Activated T-helper 2 cell treated with anti-CD3 and anti-CD28 coated beads, Interferon-gamma antibody, Interleukin-2, Interleukin-4, amounts not matched to agents 10 μg/mL and 5 μg/mL and 100 μg/mL, durations not matched to agents 14 hours and 24 hours and 36 hours (primary cell): ENCODE measurements around the gene PDPK1. TPM values are rescaled to one million over a fixed set of nuclear protein-coding genes. Genes with fewer than 3 reads are reported as not detected.

Experiments used
- DNase-seq: peaks from one replicate; pipeline ENCODE4 v3.0.0; 2021; ENCODE audit warnings: low spot score
- H3K27ac Mint-ChIP-seq: one replicate; pipeline ENCODE4 v1.8.0; 2021; ENCODE audit warnings: mixed read lengths
- H3K27me3 Mint-ChIP-seq: one replicate; pipeline ENCODE4 v1.8.0; 2021; ENCODE audit warnings: low read depth, mixed read lengths
- H3K36me3 Mint-ChIP-seq: one replicate; pipeline ENCODE4 v1.8.0; 2021; ENCODE audit warnings: low read depth, mixed read lengths
- H3K4me1 Mint-ChIP-seq: one replicate; pipeline ENCODE4 v1.8.0; 2021; ENCODE audit warnings: low read depth, mixed read lengths
- H3K4me3 Mint-ChIP-seq: one replicate; pipeline ENCODE4 v1.8.0; 2021; ENCODE audit warnings: low read depth, mild to moderate bottlenecking, moderate library complexity, mixed read lengths
- H3K9me3 Mint-ChIP-seq: one replicate; pipeline ENCODE4 v1.8.0; 2021; ENCODE audit warnings: mixed read lengths
- intact Hi-C: fragments of 100-400 bp; cut with micrococcal nuclease; formaldehyde crosslinking; loops from one replicate; pipeline ENCODE4 v1.15.1; 2023
- total RNA-seq: library from RNA; stranded (reverse); gene quantifications from 2 replicates; pipeline ENCODE4 v1.2.3, GENCODE V29; 2022

Gene PDPK1
- total RNA-seq, 1 donor from 2014 or later: 45.7 TPM

DNA sequence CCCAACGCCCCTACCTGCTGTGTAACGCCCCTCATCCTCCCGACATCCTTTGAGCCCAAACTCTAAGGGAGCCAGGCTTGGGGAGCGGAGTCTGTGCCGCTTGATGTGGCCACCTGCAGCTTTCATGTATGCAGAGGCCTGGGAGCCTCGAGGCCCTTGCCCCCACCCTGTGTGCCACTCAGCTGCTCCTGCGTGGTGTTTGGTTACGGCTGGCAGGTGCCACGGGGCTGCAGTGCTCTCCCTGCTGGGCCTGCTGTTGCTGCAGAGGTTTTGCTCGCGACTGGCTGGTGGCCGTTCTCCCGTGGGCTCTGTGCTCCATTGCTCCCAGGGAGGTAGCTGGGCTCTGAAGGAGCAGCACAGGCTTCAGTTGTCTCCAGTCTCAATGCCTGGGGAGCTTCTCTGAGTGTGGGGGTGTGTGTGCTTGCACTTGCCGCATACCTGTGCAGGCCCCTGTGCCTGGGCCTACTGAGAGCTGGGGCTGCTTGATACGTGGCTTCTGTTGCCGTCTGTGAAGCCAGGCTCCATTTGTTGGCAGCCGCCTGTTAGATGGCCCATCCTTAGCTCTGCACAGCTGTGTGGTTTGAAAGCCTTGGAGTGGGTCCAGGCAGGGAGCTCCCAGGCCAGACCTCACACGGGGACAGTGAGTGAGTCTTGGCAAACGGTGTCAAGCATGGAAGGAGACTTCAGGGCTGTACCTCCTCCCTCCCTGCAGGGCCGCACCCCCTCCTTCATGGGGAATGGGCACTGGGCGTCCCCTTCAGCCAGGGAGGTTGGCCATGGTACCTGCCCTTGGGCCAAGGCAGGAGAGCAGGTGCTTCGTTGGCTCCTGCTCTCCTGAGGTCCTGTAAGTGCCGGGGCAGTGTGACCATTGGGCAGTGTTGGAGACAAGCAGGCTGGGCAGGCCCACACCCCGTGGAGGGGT lies 47.2 kb downstream of the PDPK1 start:
- H3K4me1 Mint-ChIP-seq: no peaks in the 10 kb centered on the region
- DNase-seq: no peak
- no peak overlapping the region for H3K4me3 Mint-ChIP-seq
- no peaks in the 10 kb centered on the region for H3K27me3 Mint-ChIP-seq
- H3K27ac Mint-ChIP-seq: no peak overlapping the region
- no peaks in the 10 kb centered on the region for H3K9me3 Mint-ChIP-seq
- intact Hi-C loops: no loop called here
- peaks cover 25% of the 10 kb centered on the region for H3K36me3 Mint-ChIP-seq

GRCh38 chr16:2585651-2586081 lies 47.8 kb downstream of the PDPK1 start:
- Mint-ChIP-seq H3K27ac (no peak overlapping the region), H3K27me3 (no peaks in the 10 kb centered on the region), H3K4me3 (no peak overlapping the region), H3K9me3 (no peaks in the 10 kb centered on the region), H3K4me1 (peaks cover 3% of the 10 kb centered on the region), H3K36me3 (peaks cover 31% of the 10 kb centered on the region)
- no peak for DNase-seq
- intact Hi-C loops: no loop called here

GRCh38 chr16:2586241-2586640 lies 48.4 kb downstream of the PDPK1 start:
- intact Hi-C loops: no loop called here
- Mint-ChIP-seq H3K4me1 (peaks cover 3% of the 10 kb centered on the region), H3K27me3 (no peaks in the 10 kb centered on the region), H3K9me3 (no peaks in the 10 kb centered on the region), H3K27ac (no peak overlapping the region), H3K4me3 (no peak overlapping the region), H3K36me3 (peaks cover 31% of the 10 kb centered on the region)
- no peak for DNase-seq

- intact Hi-C loops: no loop called here
- Mint-ChIP-seq H3K27ac (no peak overlapping the region), H3K4me3 (no peak overlapping the region), H3K36me3 (peaks cover 31% of the 10 kb centered on the region), H3K4me1 (peaks cover 3% of the 10 kb centered on the region), H3K9me3 (no peaks in the 10 kb centered on the region), H3K27me3 (no peaks in the 10 kb centered on the region)
- no peak for DNase-seq
Observed at GRCh38 chr16:2586901-2587480, 49.2 kb downstream of the PDPK1 start.

- peaks cover 31% of the 10 kb centered on the region for H3K36me3 Mint-ChIP-seq
- no peak overlapping the region for H3K27ac Mint-ChIP-seq
- intact Hi-C loops: no loop called here
- DNase-seq: no peak
- no peaks in the 10 kb centered on the region for H3K27me3 Mint-ChIP-seq
- no peaks in the 10 kb centered on the region for H3K9me3 Mint-ChIP-seq
- H3K4me3 Mint-ChIP-seq: no peak overlapping the region
- H3K4me1 Mint-ChIP-seq: peaks cover 6% of the 10 kb centered on the region
Observed at GRCh38 chr16:2587891-2588565, 50.2 kb downstream of the PDPK1 start.

DNA sequence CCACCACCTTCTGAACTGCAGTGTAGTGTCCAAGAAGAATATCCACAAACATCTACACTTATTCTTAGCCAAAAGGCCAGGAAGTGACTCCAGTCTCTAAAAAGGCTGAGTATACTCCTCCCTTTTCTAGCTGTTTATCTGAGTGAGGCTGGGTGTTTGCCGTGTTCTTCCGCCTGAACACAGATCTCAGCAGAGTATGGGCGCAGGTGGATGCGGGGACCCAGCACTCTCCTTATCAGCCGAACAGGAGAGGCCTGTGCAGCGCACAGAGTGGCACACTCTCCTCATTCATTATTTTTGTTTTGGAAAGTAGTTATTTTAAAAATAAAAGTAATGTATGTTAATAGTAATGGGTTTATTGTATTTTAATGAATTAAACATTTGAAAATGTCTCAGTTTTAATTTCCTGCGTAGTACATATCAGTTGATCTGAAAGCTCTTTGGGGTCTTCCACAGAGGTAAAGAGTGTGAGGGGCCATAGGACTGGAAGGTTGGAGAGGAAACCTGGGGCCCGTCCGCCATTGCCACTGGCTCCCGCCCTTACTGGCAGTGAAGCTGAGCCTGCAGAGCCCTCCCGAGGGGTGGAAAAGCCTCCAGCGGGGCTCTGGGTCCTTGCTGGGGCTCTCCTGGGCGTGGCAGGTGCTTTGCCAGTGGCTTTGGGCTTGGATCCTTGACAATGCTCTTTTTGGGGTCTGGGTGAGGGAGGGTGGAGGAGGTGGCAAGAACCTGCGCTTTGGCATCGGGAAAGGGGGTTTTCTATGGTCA lies 53.8 kb downstream of the PDPK1 start:
- H3K27me3 Mint-ChIP-seq: no peaks in the 10 kb centered on the region
- H3K9me3 Mint-ChIP-seq: no peaks in the 10 kb centered on the region
- H3K27ac Mint-ChIP-seq: no peak overlapping the region
- H3K4me3 Mint-ChIP-seq: no peak overlapping the region
- H3K4me1 Mint-ChIP-seq: peaks cover 18% of the 10 kb centered on the region
- DNase-seq: no peak
- H3K36me3 Mint-ChIP-seq: peaks cover 38% of the 10 kb centered on the region
- intact Hi-C loops: no loop called here

GRCh38 chr16:2592786-2593185 lies 55.0 kb downstream of the PDPK1 start:
- no peak overlapping the region for H3K27ac Mint-ChIP-seq
- no peak for DNase-seq
- peaks cover 32% of the 10 kb centered on the region for H3K36me3 Mint-ChIP-seq
- no peaks in the 10 kb centered on the region for H3K9me3 Mint-ChIP-seq
- H3K27me3 Mint-ChIP-seq: no peaks in the 10 kb centered on the region
- intact Hi-C loops: no loop called here
- H3K4me1 Mint-ChIP-seq: peaks cover 18% of the 10 kb centered on the region
- no peak overlapping the region for H3K4me3 Mint-ChIP-seq

DNA sequence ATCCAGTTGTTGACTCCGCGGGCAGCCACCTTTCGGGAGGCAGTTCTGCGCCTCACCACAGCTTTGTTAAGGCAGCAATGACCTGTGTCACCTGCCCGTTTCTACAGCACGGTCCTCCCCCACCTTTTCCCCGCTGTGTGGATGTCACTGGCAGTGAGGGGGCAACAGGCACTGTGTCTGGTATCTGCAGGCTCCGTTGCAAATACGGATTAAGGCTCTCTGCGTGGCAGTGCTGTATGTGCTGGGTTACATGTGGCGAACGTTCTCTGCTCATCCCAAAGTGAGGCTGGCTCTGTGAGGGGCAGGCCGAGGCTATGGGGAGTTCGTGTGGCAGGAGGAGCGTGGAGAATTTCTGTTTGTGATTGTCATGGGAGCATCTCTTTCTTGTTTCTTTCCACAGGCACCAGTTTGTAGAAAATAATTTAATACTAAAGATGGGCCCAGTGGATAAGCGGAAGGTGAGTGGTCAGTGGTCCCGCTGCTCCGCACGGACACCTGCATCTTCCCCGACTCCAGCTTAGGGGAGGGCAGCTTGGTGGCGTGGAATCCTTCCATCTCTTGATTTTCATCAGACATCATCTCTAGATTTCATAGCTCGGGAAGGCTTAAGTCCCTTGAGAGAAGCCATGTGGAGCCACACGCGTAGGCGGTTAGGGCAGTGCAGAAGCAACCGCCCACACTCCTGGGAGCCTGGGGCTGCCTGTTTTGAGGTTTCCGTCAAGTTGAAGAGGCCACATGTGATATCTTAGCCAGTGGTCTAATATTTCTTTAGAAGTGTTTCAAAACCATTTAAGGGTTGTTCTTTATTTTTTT lies 57.8 kb downstream of the PDPK1 start:
- Mint-ChIP-seq H3K27ac (peak overlapping the region; percentile 46), H3K9me3 (no peaks in the 10 kb centered on the region), H3K36me3 (peaks cover 15% of the 10 kb centered on the region), H3K4me3 (no peak overlapping the region), H3K27me3 (no peaks in the 10 kb centered on the region), H3K4me1 (peaks cover 15% of the 10 kb centered on the region)
- intact Hi-C loops: no loop called here
- no peak for DNase-seq

DNA sequence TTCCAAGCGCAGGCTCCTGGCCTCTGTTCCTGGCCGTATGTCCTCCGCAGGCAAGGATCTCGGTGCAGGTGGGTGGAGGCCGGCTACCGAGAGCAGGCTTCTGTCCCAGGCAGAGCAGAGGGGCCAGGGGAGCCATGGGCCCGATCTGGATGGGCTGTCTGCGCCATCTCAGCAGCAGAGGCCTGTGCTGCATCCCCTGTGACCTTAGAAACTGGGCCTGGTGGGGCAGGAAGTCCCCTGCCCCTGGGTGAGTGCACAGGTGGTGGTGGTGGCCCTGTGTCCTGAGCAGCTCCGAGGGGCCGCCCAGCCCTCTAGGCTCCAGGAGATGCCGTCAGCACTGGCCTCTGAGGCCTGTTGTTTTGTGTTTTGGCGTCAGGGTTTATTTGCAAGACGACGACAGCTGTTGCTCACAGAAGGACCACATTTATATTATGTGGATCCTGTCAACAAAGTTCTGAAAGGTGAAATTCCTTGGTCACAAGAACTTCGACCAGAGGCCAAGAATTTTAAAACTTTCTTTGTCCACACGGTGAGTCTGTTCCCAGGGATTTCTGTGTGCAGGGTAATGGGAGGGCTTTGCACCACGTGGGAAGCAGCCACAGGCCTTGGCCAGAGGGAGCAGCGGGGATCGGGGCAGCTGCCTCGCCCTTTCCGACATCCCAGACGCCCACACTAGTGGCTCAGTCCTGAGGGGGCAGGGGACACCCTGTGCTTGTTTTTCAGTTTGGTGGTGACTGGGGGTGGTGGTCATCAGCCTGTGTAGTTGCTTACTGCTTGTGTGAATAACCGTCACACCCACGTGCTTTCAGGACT lies 59.1 kb downstream of the PDPK1 start:
- H3K4me1 Mint-ChIP-seq: peaks cover 15% of the 10 kb centered on the region
- no peak for DNase-seq
- intact Hi-C loops: no loop called here

GRCh38 chr16:2597560-2597902 lies 59.7 kb downstream of the PDPK1 start:
- peaks cover 15% of the 10 kb centered on the region for H3K4me1 Mint-ChIP-seq
- no peak for DNase-seq
- H3K27ac Mint-ChIP-seq: no peak overlapping the region
- intact Hi-C loops: no loop called here
- H3K36me3 Mint-ChIP-seq: peaks cover 15% of the 10 kb centered on the region
- no peaks in the 10 kb centered on the region for H3K27me3 Mint-ChIP-seq
- H3K4me3 Mint-ChIP-seq: no peak overlapping the region
- no peaks in the 10 kb centered on the region for H3K9me3 Mint-ChIP-seq

More for the DNA sequence above, 59.1 kb downstream of the PDPK1 start:
- Mint-ChIP-seq H3K27me3 (no peaks in the 10 kb centered on the region), H3K9me3 (no peaks in the 10 kb centered on the region), H3K36me3 (peaks cover 15% of the 10 kb centered on the region), H3K27ac (no peak overlapping the region), H3K4me3 (no peak overlapping the region)

- peaks cover 13% of the 10 kb centered on the region for H3K4me1 Mint-ChIP-seq
- DNase-seq: no peak
- H3K9me3 Mint-ChIP-seq: no peaks in the 10 kb centered on the region
- H3K27ac Mint-ChIP-seq: no peak overlapping the region
- no peaks in the 10 kb centered on the region for H3K27me3 Mint-ChIP-seq
- intact Hi-C loops: no loop called here
- peaks cover 15% of the 10 kb centered on the region for H3K36me3 Mint-ChIP-seq
- H3K4me3 Mint-ChIP-seq: no peak overlapping the region
Observed at GRCh38 chr16:2598133-2598641, 60.4 kb downstream of the PDPK1 start.
